WTC11 (cell line): ENCODE results near the gene SEMA6D. TPM values are rescaled to one million over a fixed set of nuclear protein-coding genes. Genes with fewer than 3 reads are reported as not detected.

ENCODE experiments used
- ATAC-seq: fragments of 200-7000 bp; cut with Tn5 transposase; 2 replicates; pipeline ENCODE4 v1.10.0; 2021; ENCODE audit warnings: mild to moderate bottlenecking, moderate library complexity
- CTCF ChIA-PET: fragments of 300-600 bp; sonication (Branson Sonifier 250); formaldehyde crosslinking; loops from one replicate; lab custom pipeline; 2021; ENCODE audit warnings: antibody characterized with exemption; lab: Charles Lee
- POLR2A ChIA-PET: fragments of 350-600 bp; sonication (Branson Sonifier 250); formaldehyde crosslinking; loops from one replicate; lab custom pipeline; 2021; ENCODE audit warnings: antibody characterized with exemption; lab: Charles Lee
- DNase-seq: peaks from one replicate; pipeline ENCODE4 v3.0.0; 2021; ENCODE audit warnings: low spot score
- H3K27ac Mint-ChIP-seq: 2 replicates; pipeline ENCODE4 v1.8.0; 2021; ENCODE audit warnings: mixed read lengths
- H3K27me3 Mint-ChIP-seq: 2 replicates; pipeline ENCODE4 v1.8.0; 2021; ENCODE audit warnings: low read depth, mild to moderate bottlenecking, moderate library complexity, mixed read lengths
- H3K36me3 Mint-ChIP-seq: 2 replicates; pipeline ENCODE4 v1.8.0; 2021; ENCODE audit warnings: mixed read lengths
- H3K4me1 Mint-ChIP-seq: 2 replicates; pipeline ENCODE4 v1.8.0; 2022; ENCODE audit warnings: mixed read lengths
- H3K4me3 Mint-ChIP-seq: 2 replicates; pipeline ENCODE4 v1.8.0; 2021; ENCODE audit warnings: mild to moderate bottlenecking, moderate library complexity, mixed read lengths
- H3K9me3 Mint-ChIP-seq: 2 replicates; pipeline ENCODE4 v1.8.0; 2021; ENCODE audit warnings: mixed read lengths
- ATF1 ChIP-seq: sonication (generic); formaldehyde crosslinking; IDR thresholded peaks from 2 replicates; pipeline ENCODE4 v1.8.1; 2023; ENCODE audit warnings: mild to moderate bottlenecking, moderate library complexity, missing genetic modification reagents
- EMX1 ChIP-seq: fragments of 250-450 bp; sonication (Bioruptor Pico); IDR thresholded peaks from 2 replicates; pipeline ENCODE4 v1.8.0; 2021; ENCODE audit warnings: mild to moderate bottlenecking
- FOXJ3 ChIP-seq: sonication (generic); formaldehyde crosslinking; IDR thresholded peaks from 2 replicates; pipeline ENCODE4 v1.9.0; 2021; ENCODE audit warnings: missing genetic modification reagents, mild to moderate bottlenecking, borderline replicate concordance
- GTF2I ChIP-seq: fragments of 250-450 bp; sonication (Bioruptor Pico); conservative IDR thresholded peaks from 2 replicates; pipeline ENCODE4 v1.4.0; 2021; ENCODE audit warnings: mild to moderate bottlenecking
- KAT7 ChIP-seq: sonication (generic); formaldehyde crosslinking; IDR thresholded peaks from 2 replicates; pipeline ENCODE4 v1.8.1; 2023; ENCODE audit warnings: missing genetic modification reagents, mild to moderate bottlenecking, borderline replicate concordance
- MXD4 ChIP-seq: fragments of 250-450 bp; sonication (Bioruptor Pico); IDR thresholded peaks from 2 replicates; pipeline ENCODE4 v1.8.0; 2021; ENCODE audit warnings: mild to moderate bottlenecking, moderate library complexity, borderline replicate concordance
- NFATC4 ChIP-seq: fragments of 250-450 bp; sonication (Bioruptor Pico); IDR thresholded peaks from 2 replicates; pipeline ENCODE4 v1.9.0; 2021; ENCODE audit warnings: mild to moderate bottlenecking
- NR3C1 ChIP-seq: sonication (generic); formaldehyde crosslinking; conservative IDR thresholded peaks from 2 replicates; pipeline ENCODE4 v1.8.1; 2023; ENCODE audit warnings: low read depth, mild to moderate bottlenecking, missing genetic modification reagents
- OVOL2 ChIP-seq: fragments of 250-450 bp; sonication (Bioruptor Pico); IDR thresholded peaks from 2 replicates; pipeline ENCODE4 v1.9.0; 2021; ENCODE audit warnings: mild to moderate bottlenecking, borderline replicate concordance
- TCF7 ChIP-seq: sonication (generic); formaldehyde crosslinking; IDR thresholded peaks from 2 replicates; pipeline ENCODE4 v1.8.0; 2022; ENCODE audit warnings: mild to moderate bottlenecking, low read depth, missing genetic modification reagents, moderate library complexity
- TEAD1 ChIP-seq: sonication (generic); formaldehyde crosslinking; IDR thresholded peaks from 2 replicates; pipeline ENCODE4 v1.8.0; 2022; ENCODE audit warnings: mild to moderate bottlenecking, missing genetic modification reagents
- TP53 ChIP-seq: sonication (generic); formaldehyde crosslinking; IDR thresholded peaks from 2 replicates; pipeline ENCODE4 v1.8.1; 2023; ENCODE audit warnings: mild to moderate bottlenecking, missing genetic modification reagents
- ZBTB21 ChIP-seq: sonication (generic); formaldehyde crosslinking; IDR thresholded peaks from 2 replicates; pipeline ENCODE4 v1.8.1; 2023; ENCODE audit warnings: mild to moderate bottlenecking, missing genetic modification reagents, borderline replicate concordance
- ZNF138 ChIP-seq: sonication (generic); formaldehyde crosslinking; conservative IDR thresholded peaks from 2 replicates; pipeline ENCODE4 v1.8.1; 2022; ENCODE audit warnings: mild to moderate bottlenecking, moderate library complexity, missing genetic modification reagents
- ZNF317 ChIP-seq: sonication (generic); formaldehyde crosslinking; IDR thresholded peaks from 2 replicates; pipeline ENCODE4 v1.8.1; 2023; ENCODE audit warnings: low read depth, mild to moderate bottlenecking, moderate library complexity, missing genetic modification reagents, borderline replicate concordance
- total RNA-seq: library from RNA; stranded (reverse); gene quantifications from 3 replicates; pipeline ENCODE4 v1.2.3, GENCODE V29; 2021
- TF ChIP-seq, protein P1 (sequence below): sonication (generic); formaldehyde crosslinking; IDR thresholded peaks from 2 replicates; pipeline ENCODE4 v1.8.1; 2022; ENCODE audit warnings: mild to moderate bottlenecking, moderate library complexity, missing genetic modification reagents
- TF ChIP-seq, protein P2 (sequence below): sonication (generic); formaldehyde crosslinking; IDR thresholded peaks from 2 replicates; pipeline ENCODE4 v1.8.0; 2022; ENCODE audit warnings: mild to moderate bottlenecking, missing genetic modification reagents
- TF ChIP-seq, protein P3 (sequence below): sonication (generic); formaldehyde crosslinking; IDR thresholded peaks from 2 replicates; pipeline ENCODE4 v1.8.1; 2023; ENCODE audit warnings: mild to moderate bottlenecking, missing genetic modification reagents, moderate library complexity
- TF ChIP-seq, protein P4 (sequence below): sonication (generic); formaldehyde crosslinking; IDR thresholded peaks from 2 replicates; pipeline ENCODE4 v1.8.0; 2023; ENCODE audit warnings: missing genetic modification reagents
- TF ChIP-seq, protein P5 (sequence below): sonication (generic); formaldehyde crosslinking; IDR thresholded peaks from 2 replicates; pipeline ENCODE4 v1.8.0; 2023; ENCODE audit warnings: missing genetic modification reagents, mild to moderate bottlenecking, borderline replicate concordance
- TF ChIP-seq, protein P6 (sequence below): fragments of 250-450 bp; sonication (Bioruptor Pico); conservative IDR thresholded peaks from 2 replicates; pipeline ENCODE4 v1.9.0; 2021; ENCODE audit warnings: mild to moderate bottlenecking

The SEMA6D gene
- total RNA-seq, 1 experiment from 2014 or later = 2.6 TPM

DNA sequence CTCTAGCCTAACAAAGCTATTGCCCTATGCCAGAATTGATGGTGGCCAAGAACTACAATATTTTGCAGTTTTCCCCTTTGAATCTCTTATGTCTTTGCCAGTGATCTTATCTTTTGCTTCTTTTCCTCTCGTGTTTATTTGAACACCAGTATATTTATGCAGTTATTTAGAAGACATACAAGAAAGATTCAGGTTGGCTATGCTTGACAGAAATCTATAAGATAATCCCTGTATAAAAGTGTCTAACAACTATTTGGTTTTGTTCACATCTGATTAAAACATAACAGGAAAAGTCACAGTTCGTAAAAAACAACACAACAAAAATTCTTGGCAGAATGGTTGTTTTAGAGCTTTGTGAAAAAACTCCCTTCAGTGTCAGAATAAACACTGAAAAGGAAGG is 63.7 kb downstream of the SEMA6D start (continued):
- TF ChIP-seq NFATC4 (CRISPR knock-in tag) (no peak), KAT7 (CRISPR knock-in tag) (no peak), ZNF317 (CRISPR knock-in tag) (no peak)
- TF ChIP-seq, protein P1, sequence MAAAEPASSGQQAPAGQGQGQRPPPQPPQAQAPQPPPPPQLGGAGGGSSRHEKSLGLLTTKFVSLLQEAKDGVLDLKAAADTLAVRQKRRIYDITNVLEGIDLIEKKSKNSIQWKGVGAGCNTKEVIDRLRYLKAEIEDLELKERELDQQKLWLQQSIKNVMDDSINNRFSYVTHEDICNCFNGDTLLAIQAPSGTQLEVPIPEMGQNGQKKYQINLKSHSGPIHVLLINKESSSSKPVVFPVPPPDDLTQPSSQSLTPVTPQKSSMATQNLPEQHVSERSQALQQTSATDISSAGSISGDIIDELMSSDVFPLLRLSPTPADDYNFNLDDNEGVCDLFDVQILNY (CRISPR knock-in tag) = no peak

DNA sequence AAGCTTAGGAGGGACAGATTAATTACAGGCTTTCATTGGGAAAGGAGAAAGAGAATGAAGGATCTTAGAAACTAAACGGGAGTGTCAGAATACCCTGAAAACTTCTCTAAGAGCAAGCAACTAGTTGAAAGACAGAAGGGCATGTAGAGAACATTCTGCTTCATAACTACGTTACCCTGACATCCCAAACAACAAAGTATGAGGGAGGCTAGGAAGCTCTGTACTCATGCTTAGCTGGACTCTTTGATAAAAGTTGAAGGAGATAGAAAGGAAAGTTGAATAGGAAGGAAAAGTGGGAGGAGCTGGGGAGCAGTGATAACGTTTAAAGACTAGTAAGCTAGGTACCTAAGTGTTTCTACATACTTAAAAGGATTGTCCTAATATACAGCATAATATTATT is 64.2 kb downstream of the SEMA6D start:
- peaks cover 28% of the 10 kb centered on the region for H3K4me1 Mint-ChIP-seq
- no peaks in the 10 kb centered on the region for H3K36me3 Mint-ChIP-seq
- no peak overlapping the region for H3K4me3 Mint-ChIP-seq
- CTCF ChIA-PET = interaction anchor here (0.9 kb wide), 1 partner anchor 13 kb away, joined by 3 read pairs; no protein-coding TSS in a partner anchor
- TF ChIP-seq ZBTB21 (CRISPR knock-in tag) = no peak
- no peak for TF ChIP-seq KAT7 (CRISPR knock-in tag)
- no peak for TF ChIP-seq ATF1 (CRISPR knock-in tag)
- TF ChIP-seq TCF7 (CRISPR knock-in tag) = no peak
- TF ChIP-seq, protein P2, sequence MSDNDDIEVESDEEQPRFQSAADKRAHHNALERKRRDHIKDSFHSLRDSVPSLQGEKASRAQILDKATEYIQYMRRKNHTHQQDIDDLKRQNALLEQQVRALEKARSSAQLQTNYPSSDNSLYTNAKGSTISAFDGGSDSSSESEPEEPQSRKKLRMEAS (CRISPR knock-in tag) = no peak
- no peak for TF ChIP-seq EMX1 (CRISPR knock-in tag)
- no peak for TF ChIP-seq FOXJ3
- TF ChIP-seq, protein P3, sequence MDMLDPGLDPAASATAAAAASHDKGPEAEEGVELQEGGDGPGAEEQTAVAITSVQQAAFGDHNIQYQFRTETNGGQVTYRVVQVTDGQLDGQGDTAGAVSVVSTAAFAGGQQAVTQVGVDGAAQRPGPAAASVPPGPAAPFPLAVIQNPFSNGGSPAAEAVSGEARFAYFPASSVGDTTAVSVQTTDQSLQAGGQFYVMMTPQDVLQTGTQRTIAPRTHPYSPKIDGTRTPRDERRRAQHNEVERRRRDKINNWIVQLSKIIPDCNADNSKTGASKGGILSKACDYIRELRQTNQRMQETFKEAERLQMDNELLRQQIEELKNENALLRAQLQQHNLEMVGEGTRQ (CRISPR knock-in tag) = no peak
- TF ChIP-seq, all 79 proteins: peak for 0
- POLR2A ChIA-PET = no interaction called here
- Mint-ChIP-seq H3K27me3 (no peaks in the 10 kb centered on the region), H3K27ac (no peak overlapping the region), H3K9me3 (no peaks in the 10 kb centered on the region)
- ATAC-seq (no peak), DNase-seq (no peak)

DNA sequence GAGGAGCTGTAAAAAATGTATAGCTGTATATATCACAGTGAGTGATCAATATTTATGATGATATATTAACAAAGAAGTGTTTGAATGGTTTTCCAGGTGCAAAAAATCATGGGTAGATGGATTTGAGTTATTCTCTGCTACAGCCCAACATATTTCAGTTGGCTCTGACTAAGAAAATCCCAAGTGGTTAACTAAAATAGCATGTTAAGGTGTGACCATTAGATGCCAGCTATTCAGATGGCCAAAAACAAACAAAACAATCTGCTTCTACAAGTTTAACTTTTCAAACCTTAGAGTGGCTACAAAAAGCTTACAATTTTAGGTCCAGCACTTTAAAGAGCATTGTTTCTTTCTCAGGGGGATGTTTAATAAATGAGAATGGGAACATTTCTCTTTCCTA is 67.5 kb downstream of the SEMA6D start:
- H3K9me3 Mint-ChIP-seq = no peaks in the 10 kb centered on the region
- no peak overlapping the region for H3K4me3 Mint-ChIP-seq
- CTCF ChIA-PET = no interaction called here

DNA sequence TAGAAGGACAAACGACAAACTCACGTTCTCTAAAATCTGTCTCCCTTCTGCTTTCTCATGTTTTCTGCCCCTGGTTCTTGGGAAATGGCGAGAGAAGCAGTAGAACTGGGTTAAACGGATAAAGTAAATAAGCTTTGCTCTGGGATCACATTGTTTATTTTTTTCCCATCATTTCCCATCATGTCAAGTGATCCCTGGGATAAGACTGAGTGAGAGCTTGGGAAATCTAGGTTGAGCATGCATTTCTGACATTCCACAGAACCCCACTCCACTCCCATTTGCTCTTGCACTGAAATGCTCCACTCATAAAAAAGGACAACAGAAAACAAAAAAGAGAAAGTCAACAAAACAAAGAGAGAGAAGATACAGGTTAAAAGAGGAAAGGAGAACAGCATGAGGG is 69.1 kb downstream of the SEMA6D start:
- CTCF ChIA-PET = no interaction called here
- no peak overlapping the region for H3K27ac Mint-ChIP-seq
- ATAC-seq (no peak), DNase-seq (no peak)
- peaks cover 13% of the 10 kb centered on the region for H3K4me1 Mint-ChIP-seq
- H3K27me3 Mint-ChIP-seq = no peaks in the 10 kb centered on the region
- H3K4me3 Mint-ChIP-seq = no peak overlapping the region
- POLR2A ChIA-PET = no interaction called here
- no peaks in the 10 kb centered on the region for H3K36me3 Mint-ChIP-seq
- no peaks in the 10 kb centered on the region for H3K9me3 Mint-ChIP-seq
- TF ChIP-seq TP53 (CRISPR knock-in tag) (no peak), MXD4 (CRISPR knock-in tag) (no peak), GTF2I (CRISPR knock-in tag) (no peak), NR3C1 (CRISPR knock-in tag) (no peak), OVOL2 (no peak), TEAD1 (CRISPR knock-in tag) (no peak)
- TF ChIP-seq, protein P4, sequence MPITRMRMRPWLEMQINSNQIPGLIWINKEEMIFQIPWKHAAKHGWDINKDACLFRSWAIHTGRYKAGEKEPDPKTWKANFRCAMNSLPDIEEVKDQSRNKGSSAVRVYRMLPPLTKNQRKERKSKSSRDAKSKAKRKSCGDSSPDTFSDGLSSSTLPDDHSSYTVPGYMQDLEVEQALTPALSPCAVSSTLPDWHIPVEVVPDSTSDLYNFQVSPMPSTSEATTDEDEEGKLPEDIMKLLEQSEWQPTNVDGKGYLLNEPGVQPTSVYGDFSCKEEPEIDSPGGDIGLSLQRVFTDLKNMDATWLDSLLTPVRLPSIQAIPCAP (CRISPR knock-in tag) = no peak
- TF ChIP-seq, protein P5, sequence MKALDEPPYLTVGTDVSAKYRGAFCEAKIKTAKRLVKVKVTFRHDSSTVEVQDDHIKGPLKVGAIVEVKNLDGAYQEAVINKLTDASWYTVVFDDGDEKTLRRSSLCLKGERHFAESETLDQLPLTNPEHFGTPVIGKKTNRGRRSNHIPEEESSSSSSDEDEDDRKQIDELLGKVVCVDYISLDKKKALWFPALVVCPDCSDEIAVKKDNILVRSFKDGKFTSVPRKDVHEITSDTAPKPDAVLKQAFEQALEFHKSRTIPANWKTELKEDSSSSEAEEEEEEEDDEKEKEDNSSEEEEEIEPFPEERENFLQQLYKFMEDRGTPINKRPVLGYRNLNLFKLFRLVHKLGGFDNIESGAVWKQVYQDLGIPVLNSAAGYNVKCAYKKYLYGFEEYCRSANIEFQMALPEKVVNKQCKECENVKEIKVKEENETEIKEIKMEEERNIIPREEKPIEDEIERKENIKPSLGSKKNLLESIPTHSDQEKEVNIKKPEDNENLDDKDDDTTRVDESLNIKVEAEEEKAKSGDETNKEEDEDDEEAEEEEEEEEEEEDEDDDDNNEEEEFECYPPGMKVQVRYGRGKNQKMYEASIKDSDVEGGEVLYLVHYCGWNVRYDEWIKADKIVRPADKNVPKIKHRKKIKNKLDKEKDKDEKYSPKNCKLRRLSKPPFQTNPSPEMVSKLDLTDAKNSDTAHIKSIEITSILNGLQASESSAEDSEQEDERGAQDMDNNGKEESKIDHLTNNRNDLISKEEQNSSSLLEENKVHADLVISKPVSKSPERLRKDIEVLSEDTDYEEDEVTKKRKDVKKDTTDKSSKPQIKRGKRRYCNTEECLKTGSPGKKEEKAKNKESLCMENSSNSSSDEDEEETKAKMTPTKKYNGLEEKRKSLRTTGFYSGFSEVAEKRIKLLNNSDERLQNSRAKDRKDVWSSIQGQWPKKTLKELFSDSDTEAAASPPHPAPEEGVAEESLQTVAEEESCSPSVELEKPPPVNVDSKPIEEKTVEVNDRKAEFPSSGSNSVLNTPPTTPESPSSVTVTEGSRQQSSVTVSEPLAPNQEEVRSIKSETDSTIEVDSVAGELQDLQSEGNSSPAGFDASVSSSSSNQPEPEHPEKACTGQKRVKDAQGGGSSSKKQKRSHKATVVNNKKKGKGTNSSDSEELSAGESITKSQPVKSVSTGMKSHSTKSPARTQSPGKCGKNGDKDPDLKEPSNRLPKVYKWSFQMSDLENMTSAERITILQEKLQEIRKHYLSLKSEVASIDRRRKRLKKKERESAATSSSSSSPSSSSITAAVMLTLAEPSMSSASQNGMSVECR (CRISPR knock-in tag) = no peak
- TF ChIP-seq, protein P6, sequence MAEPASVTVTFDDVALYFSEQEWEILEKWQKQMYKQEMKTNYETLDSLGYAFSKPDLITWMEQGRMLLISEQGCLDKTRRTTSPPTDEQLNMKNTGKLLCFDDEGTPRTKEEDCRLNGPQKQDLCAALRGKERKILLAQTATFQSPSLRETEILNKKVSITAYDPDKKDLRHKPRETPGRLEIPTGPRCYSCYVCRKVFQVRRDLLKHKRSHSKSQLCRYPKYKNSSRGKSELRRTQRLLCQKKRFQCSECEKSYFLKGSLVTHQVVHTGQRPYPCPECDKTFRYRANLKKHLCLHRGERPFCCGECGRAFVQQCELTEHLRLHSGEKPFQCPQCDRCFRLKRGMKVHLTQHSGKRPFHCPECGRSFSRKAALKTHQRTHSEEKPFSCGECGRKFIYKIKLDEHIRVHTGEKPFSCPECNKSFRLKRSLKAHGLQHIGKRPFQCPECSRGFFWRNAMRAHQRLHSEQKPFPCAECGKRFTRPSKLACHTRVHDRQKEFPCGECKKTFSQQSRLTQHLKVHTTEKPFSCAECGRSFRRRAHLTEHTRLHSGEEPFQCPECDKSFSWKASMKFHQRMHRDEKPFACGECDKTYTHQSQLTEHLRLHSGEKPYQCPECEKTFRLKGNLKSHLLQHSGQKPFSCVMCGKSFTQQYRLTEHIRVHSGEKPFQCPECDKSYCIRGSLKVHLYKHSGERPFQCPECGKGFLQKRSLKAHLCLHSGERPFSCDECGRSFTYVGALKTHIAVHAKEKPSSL = no peak
- TF ChIP-seq, protein P2 (CRISPR knock-in tag) = no peak

More for the DNA sequence above, 67.5 kb downstream of the SEMA6D start:
- no peak for ATAC-seq
- POLR2A ChIA-PET = no interaction called here
- no peaks in the 10 kb centered on the region for H3K36me3 Mint-ChIP-seq
- no peak overlapping the region for H3K27ac Mint-ChIP-seq
- no peaks in the 10 kb centered on the region for H3K27me3 Mint-ChIP-seq
- H3K4me1 Mint-ChIP-seq = peaks cover 2% of the 10 kb centered on the region
- TF ChIP-seq ZNF138 = no peak
- DNase-seq = no peak
